Mesothelial cell of epicardium (in vitro differentiated cells): ENCODE results near the gene C5orf15. TPM values are rescaled to one million over a fixed set of nuclear protein-coding genes. Genes with fewer than 3 reads are reported as not detected.

Experiments
- DNase-seq, 2 experiments: peaks; one replicate each; pipeline ENCODE4 v3.0.0; 2021; ENCODE audit warnings: low spot score in 2 of 2; ENCODE audit not compliant: unreplicated experiment in 2 of 2
- H3K27ac Mint-ChIP-seq: 2 replicates; pipeline ENCODE4 v1.8.0; 2021; ENCODE audit warnings: mixed read lengths
- H3K27me3 Mint-ChIP-seq: 2 replicates; pipeline ENCODE4 v1.8.0; 2021; ENCODE audit warnings: low read depth, mixed read lengths
- H3K36me3 Mint-ChIP-seq: 2 replicates; pipeline ENCODE4 v1.8.0; 2021; ENCODE audit warnings: mixed read lengths
- H3K4me1 Mint-ChIP-seq: 2 replicates; pipeline ENCODE4 v1.8.0; 2021; ENCODE audit warnings: mixed read lengths
- H3K4me3 Mint-ChIP-seq: 2 replicates; pipeline ENCODE4 v1.8.0; 2021; ENCODE audit warnings: mild to moderate bottlenecking, moderate library complexity, mixed read lengths
- H3K9me3 Mint-ChIP-seq: 2 replicates; pipeline ENCODE4 v1.8.0; 2021; ENCODE audit warnings: mixed read lengths
- CTCF ChIP-seq: fragments of 200-600 bp; sonication (generic); IDR thresholded peaks from one replicate; pipeline ENCODE4 v1.5.0; 2021; ENCODE audit warnings: antibody characterized with exemption; ENCODE audit not compliant: unreplicated experiment
- total RNA-seq: library from RNA; stranded (reverse); gene quantifications from 3 replicates; pipeline ENCODE4 v1.2.1, GENCODE V29; 2021

The C5orf15 gene
- total RNA-seq = 44.2 to 47.4 TPM (median 47.3 TPM) in 3 replicates

- peak within 1 kb of the TSS; percentile 93 for H3K4me3 Mint-ChIP-seq
- peaks cover 16% of the 10 kb centered on the region for H3K36me3 Mint-ChIP-seq
- no peaks in the 10 kb centered on the region for H3K27me3 Mint-ChIP-seq
- peak; percentile 75 to 87 for DNase-seq
- peaks cover 29% of the 10 kb centered on the region for H3K4me1 Mint-ChIP-seq
- peaks cover 10% of the 10 kb centered on the region for H3K9me3 Mint-ChIP-seq
- no peak for TF ChIP-seq CTCF
- H3K27ac Mint-ChIP-seq = peak within 1 kb of the TSS; percentile 95
Observed at GRCh38 chr5:133968204-133968980, at the start of gene C5orf15. Gene C5orf15, minus strand, starts transcription at chr5:133968625. Its CDS starts 41 bp downstream, at chr5:133968584.

GRCh38 chr5:134008266-134008749, 39.9 kb upstream of the C5orf15 start:
- peaks cover 12% of the 10 kb centered on the region for H3K9me3 Mint-ChIP-seq

GRCh38 chr5:134007581-134008265, 39.3 kb upstream of the C5orf15 start:
- peak overlapping the region; percentile 17 for H3K4me3 Mint-ChIP-seq
- peaks cover 31% of the 10 kb centered on the region for H3K4me1 Mint-ChIP-seq
- no peak for DNase-seq
- H3K27ac Mint-ChIP-seq = no peak overlapping the region
- H3K9me3 Mint-ChIP-seq = peaks cover 9% of the 10 kb centered on the region
- TF ChIP-seq CTCF = no peak
- no peaks in the 10 kb centered on the region for H3K36me3 Mint-ChIP-seq
- H3K27me3 Mint-ChIP-seq = peaks cover under 1% of the 10 kb centered on the region

More at GRCh38 chr5:134008266-134008749, 39.9 kb upstream of the C5orf15 start:
- DNase-seq = no peak
- Mint-ChIP-seq H3K27me3 (peaks cover 3% of the 10 kb centered on the region), H3K4me1 (peaks cover 25% of the 10 kb centered on the region), H3K36me3 (no peaks in the 10 kb centered on the region), H3K27ac (peak overlapping the region; percentile 6), H3K4me3 (no peak overlapping the region)
- TF ChIP-seq CTCF = no peak

GRCh38 chr5:134006115-134006514, 37.7 kb upstream of the C5orf15 start:
- Mint-ChIP-seq H3K27me3 (no peaks in the 10 kb centered on the region), H3K4me3 (peak overlapping the region; percentile 84), H3K36me3 (no peaks in the 10 kb centered on the region), H3K4me1 (peaks cover 37% of the 10 kb centered on the region), H3K27ac (peak overlapping the region; percentile 99), H3K9me3 (no peaks in the 10 kb centered on the region)
- TF ChIP-seq CTCF = no peak
- no peak for DNase-seq

GRCh38 chr5:134005417-134006061, 37.1 kb upstream of the C5orf15 start:
- Mint-ChIP-seq H3K4me1 (peaks cover 37% of the 10 kb centered on the region), H3K4me3 (peak overlapping the region; percentile 84), H3K9me3 (no peaks in the 10 kb centered on the region), H3K36me3 (no peaks in the 10 kb centered on the region), H3K27me3 (no peaks in the 10 kb centered on the region), H3K27ac (peak overlapping the region; percentile 99)
- peak in 1 of 2 experiments; percentile 47 for DNase-seq
- no peak for TF ChIP-seq CTCF
